Raji (cell line): ENCODE results near the gene S1PR5.
A peak's percentile ranks its signal among the peaks of the same experiment; 100 is the strongest.

Experiments
- POLR2A ChIP-seq: IDR thresholded peaks from 2 replicates; pipeline ENCODE4 v1.6.1; 2011; ENCODE audit warnings: low read depth, low read length, control low read depth; ENCODE audit not compliant: insufficient read depth

S1PR5 gene, protein sequence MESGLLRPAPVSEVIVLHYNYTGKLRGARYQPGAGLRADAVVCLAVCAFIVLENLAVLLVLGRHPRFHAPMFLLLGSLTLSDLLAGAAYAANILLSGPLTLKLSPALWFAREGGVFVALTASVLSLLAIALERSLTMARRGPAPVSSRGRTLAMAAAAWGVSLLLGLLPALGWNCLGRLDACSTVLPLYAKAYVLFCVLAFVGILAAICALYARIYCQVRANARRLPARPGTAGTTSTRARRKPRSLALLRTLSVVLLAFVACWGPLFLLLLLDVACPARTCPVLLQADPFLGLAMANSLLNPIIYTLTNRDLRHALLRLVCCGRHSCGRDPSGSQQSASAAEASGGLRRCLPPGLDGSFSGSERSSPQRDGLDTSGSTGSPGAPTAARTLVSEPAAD

GRCh38 chr19:10517361-10517759, at the start of gene S1PR5:
S1PR5 (minus strand) TSS chr19:10517447; CDS start chr19:10515011, 2,436 bp downstream.
- no peak for TF ChIP-seq POLR2A

GRCh38 chr19:10566658-10567410, 49.6 kb upstream of the S1PR5 start:
- no peak for TF ChIP-seq POLR2A

DNA sequence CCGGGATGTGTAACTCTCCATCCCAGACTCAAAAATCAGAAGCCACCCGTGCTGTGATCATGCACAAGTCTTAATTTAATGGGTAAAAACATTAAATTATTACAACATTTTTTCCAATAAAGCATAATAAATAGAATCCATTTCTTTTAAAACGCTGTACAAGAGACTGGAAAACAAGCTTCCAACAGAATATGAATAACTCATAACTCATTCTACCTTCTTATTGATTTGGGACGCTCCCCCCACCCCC, 49.1 kb upstream of the S1PR5 start:
- no peak for TF ChIP-seq POLR2A

- peak; percentile 95 for TF ChIP-seq POLR2A
Observed at GRCh38 chr19:10565567-10566407, 48.5 kb upstream of the S1PR5 start, which contains the start of gene KRI1. KRI1 (minus strand) TSS chr19:10566010; CDS start chr19:10565999, 11 bp downstream.

- TF ChIP-seq POLR2A, result no peak
Observed at GRCh38 chr19:10565028-10565566, 47.9 kb upstream of the S1PR5 start.

- no peak for TF ChIP-seq POLR2A
Observed at GRCh38 chr19:10562609-10563008, 45.4 kb upstream of the S1PR5 start.

- TF ChIP-seq POLR2A, result no peak
Observed at GRCh38 chr19:10560154-10560553, 42.9 kb upstream of the S1PR5 start.

- no peak for TF ChIP-seq POLR2A
Observed at GRCh38 chr19:10557603-10558197, 40.5 kb upstream of the S1PR5 start.

DNA sequence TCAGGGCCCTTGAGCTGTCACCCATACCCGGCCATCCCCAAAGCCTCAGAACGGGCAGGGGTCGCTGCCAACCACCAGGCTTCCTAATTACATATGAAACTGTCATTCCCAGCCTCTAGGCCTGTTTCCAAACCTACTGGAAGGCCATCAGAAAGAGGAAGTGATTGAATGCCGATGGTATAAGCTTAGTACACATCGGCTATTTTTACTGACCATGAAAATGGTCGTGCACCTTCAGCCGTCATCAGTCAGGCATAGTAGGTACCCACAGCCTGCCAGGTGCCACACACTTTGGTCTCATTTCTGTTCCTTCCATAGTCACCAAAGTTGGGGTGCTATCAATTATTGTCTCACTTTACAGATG, 38.3 kb upstream of the S1PR5 start:
- no peak for TF ChIP-seq POLR2A

GRCh38 chr19:10554760-10555609, 37.7 kb upstream of the S1PR5 start:
- TF ChIP-seq POLR2A, result no peak

DNA sequence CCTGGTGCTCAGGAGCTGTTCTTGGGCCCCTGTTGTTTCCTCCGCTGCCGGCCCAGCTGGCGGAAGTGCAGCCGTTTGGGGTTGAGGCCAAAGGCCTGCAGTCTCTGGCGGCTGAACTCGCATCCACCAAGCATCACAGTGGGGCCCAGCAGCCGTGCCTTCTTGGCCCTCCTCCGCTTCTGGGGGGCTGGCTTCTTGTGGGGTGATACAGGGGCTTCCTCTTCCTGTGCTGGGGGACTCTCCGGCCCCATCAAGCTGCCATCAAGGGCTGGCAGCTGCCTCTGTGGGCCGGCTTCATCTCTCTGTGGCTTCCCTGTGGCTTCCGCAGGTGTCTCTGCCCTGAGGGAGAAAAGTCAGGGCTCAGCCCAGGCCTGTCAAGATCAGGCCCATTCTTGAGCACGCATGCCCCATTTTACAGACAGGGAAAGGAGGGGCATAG, 36.7 kb upstream of the S1PR5 start:
- no peak for TF ChIP-seq POLR2A

GRCh38 chr19:10553087-10553667, 35.9 kb upstream of the S1PR5 start:
- no peak for TF ChIP-seq POLR2A

- TF ChIP-seq POLR2A, result 0 out of 2 replicates have a peak, but pooled peaks have one; percentile 13
Observed at GRCh38 chr19:10552510-10553053, 35.3 kb upstream of the S1PR5 start.
